ENCODE data around the gene OXSR1. TPM values are rescaled to one million over a fixed set of nuclear protein-coding genes. Genes with fewer than 3 reads are reported as not detected.
A peak's percentile ranks its signal among the peaks of the same experiment; 100 is the strongest.

OXSR1 gene
- polyA plus RNA-seq, 2 of the 4 experiments (the other 2 are of a cell fraction): 30.2 to 44.0 TPM

GRCh38 chr3:38139191-38139590 lies 26.1 kb upstream of the OXSR1 start:
- Histone ChIP-seq H3K4me3 (peak overlapping the region; percentile 71), H3K4me2 (peak overlapping the region; percentile 95), H3K4me1 (peaks cover 23% of the 10 kb centered on the region), H3K27ac (peak overlapping the region; percentile 88 to 92), H3K9me3 (no peaks in the 10 kb centered on the region)
- DNase-seq (ENCODE audit: low read depth in 1 of 2, low spot score in 1 of 2) (no peak), FAIRE-seq (no peak), ATAC-seq (no peak)
- POLR2A ChIA-PET: interaction anchor here (4.0 kb wide), 1 partner anchor 25 kb away, joined by 75 read pairs; the partner anchor contains the start of gene OXSR1
- 50% methylated on average over 8 of the region's 8 CpGs for WGBS (ENCODE audit: missing lambda C conversion rate)
- CTCF ChIA-PET: interaction anchor here (0.6 to 0.7 kb wide), 2 partner anchors 14 to 675 kb away, joined by 3 read pairs; no protein-coding TSS in a partner anchor
- no peak for TF ChIP-seq ZFP36 (IDR thresholded peaks at IDR 0.05; ENCODE audit: borderline replicate concordance, partially characterized antibody)

DNA sequence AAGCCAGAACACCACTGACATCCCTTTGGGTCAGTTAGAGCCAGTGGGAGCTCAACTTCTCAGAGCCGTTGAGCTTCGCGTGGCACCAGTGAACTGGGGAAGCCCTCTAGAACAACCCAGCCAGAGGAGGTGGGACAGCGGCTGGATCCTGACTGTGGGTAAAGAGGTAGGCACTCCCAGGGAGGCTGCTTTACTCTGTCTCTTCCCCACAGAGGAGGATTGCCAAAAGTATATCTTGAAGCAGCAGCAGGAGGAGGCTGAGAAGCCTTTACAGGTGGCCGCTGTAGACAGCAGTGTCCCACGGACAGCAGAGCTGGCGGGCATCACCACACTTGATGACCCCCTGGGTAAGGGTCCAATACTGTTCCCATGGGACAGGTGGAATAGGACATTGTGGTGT lies 25.7 kb upstream of the OXSR1 start:
- 87% methylated on average over 7 of the region's 7 CpGs for WGBS (ENCODE audit: missing lambda C conversion rate)
- no peak for ATAC-seq
- TF ChIP-seq RARB (CRISPR knock-in tag; IDR thresholded peaks at IDR 0.05) (no peak), MAFK (IDR thresholded peaks at IDR 0.05; ENCODE audit: partially characterized antibody) (no peak), HES2 (IDR thresholded peaks at IDR 0.05) (no peak), BHLHE40 (IDR thresholded peaks at IDR 0.05; ENCODE audit: low read depth, low read length) (no peak), ZFP36 (IDR thresholded peaks at IDR 0.05; ENCODE audit: borderline replicate concordance, partially characterized antibody) (no peak), POLR2AphosphoS2 (conservative IDR thresholded peaks at IDR 0.05; ENCODE audit: low read length) (no peak), KDM1A (IDR thresholded peaks at IDR 0.05; ENCODE audit: low read depth) (no peak)
- Histone ChIP-seq H3K27ac (peak overlapping the region in 1 of 2 experiments; percentile 92; a peak in 3 of 6 replicates), H3K4me2 (peak overlapping the region; percentile 95), H3K9me3 (no peaks in the 10 kb centered on the region), H3K4me1 (peaks cover 22% of the 10 kb centered on the region), H3K4me3 (no peak overlapping the region)
- no peak for FAIRE-seq
- DNase-seq (ENCODE audit: low read depth in 1 of 2, low spot score in 1 of 2): no peak
- ChIA-PET CTCF (interaction anchor here (0.7 kb wide), 2 partner anchors 14 to 136 kb away, joined by 3 read pairs; no protein-coding TSS in a partner anchor), POLR2A (interaction anchor here (4.0 kb wide), 1 partner anchor 25 kb away, joined by 75 read pairs; the partner anchor contains the start of gene OXSR1)

DNA sequence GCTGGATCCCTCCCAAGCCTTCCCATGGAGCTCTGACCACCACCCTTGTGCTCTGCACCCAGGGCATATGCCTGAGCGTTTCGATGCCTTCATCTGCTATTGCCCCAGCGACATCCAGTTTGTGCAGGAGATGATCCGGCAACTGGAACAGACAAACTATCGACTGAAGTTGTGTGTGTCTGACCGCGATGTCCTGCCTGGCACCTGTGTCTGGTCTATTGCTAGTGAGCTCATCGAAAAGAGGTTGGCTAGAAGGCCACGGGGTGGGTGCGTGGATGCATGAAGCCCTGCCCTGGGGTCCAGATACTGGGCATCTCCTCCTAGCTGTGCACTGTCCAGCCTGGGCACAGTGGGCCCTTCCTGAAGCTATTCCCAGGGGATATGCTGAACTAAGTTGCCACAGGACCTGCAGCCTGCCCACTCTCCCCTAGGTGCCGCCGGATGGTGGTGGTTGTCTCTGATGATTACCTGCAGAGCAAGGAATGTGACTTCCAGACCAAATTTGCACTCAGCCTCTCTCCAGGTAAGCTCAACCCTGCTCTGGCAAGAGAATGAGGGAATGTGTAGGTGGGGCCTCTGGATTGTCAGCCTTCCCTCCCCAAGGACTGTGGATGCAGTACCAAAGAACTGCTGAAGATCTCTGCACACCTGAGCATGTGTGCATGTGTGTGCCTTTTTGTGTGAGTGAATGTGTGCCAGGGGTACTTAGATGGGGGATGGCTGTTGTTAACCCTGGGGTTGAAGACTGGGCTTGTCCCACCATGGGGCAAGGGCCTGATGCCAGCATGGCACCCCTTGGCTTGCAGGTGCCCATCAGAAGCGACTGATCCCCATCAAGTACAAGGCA lies 24.8 kb upstream of the OXSR1 start:
- ATAC-seq (no peak), DNase-seq (ENCODE audit: low read depth in 1 of 2, low spot score in 1 of 2) (no peak), FAIRE-seq (no peak)
- Histone ChIP-seq H3K4me2 (no peak overlapping the region), H3K9me3 (peaks cover 2% of the 10 kb centered on the region; the same call in 1 of the 3 replicates), H3K4me3 (no peak overlapping the region), H3K27ac (no peak overlapping the region), H3K4me1 (peaks cover 21% of the 10 kb centered on the region)
- CTCF ChIA-PET: interaction anchor here (0.5 to 1.6 kb wide), 4 partner anchors 9 to 677 kb away, joined by 3 to 6 read pairs (median 3); no protein-coding TSS in a partner anchor
- 97% methylated on average over 10 of the region's 13 CpGs for WGBS (ENCODE audit: missing lambda C conversion rate)
- no peak for TF ChIP-seq FOSL2 (IDR thresholded peaks at IDR 0.05)
- no peak for TF ChIP-seq FOSL2 (CRISPR knock-in tag; IDR thresholded peaks at IDR 0.05)
- no peak for TF ChIP-seq SMC3 (IDR thresholded peaks at IDR 0.05)
- no peak for TF ChIP-seq RAD21 (conservative IDR thresholded peaks at IDR 0.05 in 1 of 2, IDR thresholded peaks at IDR 0.05 in 1 of 2)
- TF ChIP-seq JUNB (IDR thresholded peaks at IDR 0.05): no peak
- TF ChIP-seq TFCP2L1 (CRISPR knock-in tag; IDR thresholded peaks at IDR 0.05): no peak
- no peak for TF ChIP-seq FOSB (CRISPR knock-in tag; IDR thresholded peaks at IDR 0.05)
- no peak for TF ChIP-seq EHF (CRISPR knock-in tag; IDR thresholded peaks at IDR 0.05)
- TF ChIP-seq FOXS1 (CRISPR knock-in tag; IDR thresholded peaks at IDR 0.05): no peak
- no peak for TF ChIP-seq POLR2A (IDR thresholded peaks at IDR 0.05; ENCODE audit: low read length)
- TF ChIP-seq ESRRA (IDR thresholded peaks at IDR 0.05; ENCODE audit: borderline replicate concordance, low read length): no peak
- no peak for TF ChIP-seq POLR2AphosphoS2 (conservative IDR thresholded peaks at IDR 0.05; ENCODE audit: low read length)
- no peak for TF ChIP-seq HDAC2 (IDR thresholded peaks at IDR 0.05)
- TF ChIP-seq ZSCAN20 (CRISPR knock-in tag; IDR thresholded peaks at IDR 0.05): no peak
- no peak for TF ChIP-seq MYC (IDR thresholded peaks at IDR 0.05; ENCODE audit: borderline replicate concordance, low read length)
- no peak for TF ChIP-seq HOXB13 (CRISPR knock-in tag; IDR thresholded peaks at IDR 0.05; ENCODE audit: low read depth)
- TF ChIP-seq, protein P1, sequence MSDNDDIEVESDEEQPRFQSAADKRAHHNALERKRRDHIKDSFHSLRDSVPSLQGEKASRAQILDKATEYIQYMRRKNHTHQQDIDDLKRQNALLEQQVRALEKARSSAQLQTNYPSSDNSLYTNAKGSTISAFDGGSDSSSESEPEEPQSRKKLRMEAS (IDR thresholded peaks at IDR 0.05): no peak
- TF ChIP-seq HOXA7 (CRISPR knock-in tag; IDR thresholded peaks at IDR 0.05): no peak
- TF ChIP-seq RFX5 (IDR thresholded peaks at IDR 0.05): no peak
- TF ChIP-seq TP53 (CRISPR knock-in tag; IDR thresholded peaks at IDR 0.05): no peak
- POLR2A ChIA-PET: no interaction called here
